Stimulated activated CD8-positive, alpha-beta memory T cell treated with anti-CD3 and anti-CD28 coated beads, Interleukin-2, amount 100 ng/mL, for 1 hour (primary cell): ENCODE results near the gene FYB1.

Source experiments
- DNase-seq, 2 donors: peaks; one replicate each; pipeline ENCODE4 v3.0.0-alpha.2; 2020; ENCODE audit warnings: low read depth in 2 of 2

The FYB1 gene

GRCh38 chr5:39080168-39080567 lies 139.2 kb downstream of the FYB1 start:
- DNase-seq, result no peak

DNA sequence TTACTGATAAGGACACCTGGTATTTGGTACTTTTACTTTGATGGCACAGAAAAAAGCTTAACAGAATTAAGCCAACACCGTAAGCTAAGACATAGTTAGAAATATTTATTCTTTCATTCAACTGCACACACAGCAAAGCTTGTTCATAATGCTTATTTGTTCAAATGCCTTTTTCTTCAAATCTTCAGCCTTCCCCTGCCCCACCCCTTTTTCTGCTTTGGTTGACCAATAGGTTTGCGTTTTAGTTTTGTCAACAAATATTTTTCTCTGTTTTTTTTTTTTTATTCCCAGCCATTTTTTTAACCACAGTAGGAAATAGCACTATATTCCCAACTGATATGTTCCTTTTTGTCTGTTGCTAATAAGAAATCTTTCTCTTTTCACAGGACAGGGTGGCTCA lies 140.2 kb downstream of the FYB1 start:
- DNase-seq, result no peak

DNA sequence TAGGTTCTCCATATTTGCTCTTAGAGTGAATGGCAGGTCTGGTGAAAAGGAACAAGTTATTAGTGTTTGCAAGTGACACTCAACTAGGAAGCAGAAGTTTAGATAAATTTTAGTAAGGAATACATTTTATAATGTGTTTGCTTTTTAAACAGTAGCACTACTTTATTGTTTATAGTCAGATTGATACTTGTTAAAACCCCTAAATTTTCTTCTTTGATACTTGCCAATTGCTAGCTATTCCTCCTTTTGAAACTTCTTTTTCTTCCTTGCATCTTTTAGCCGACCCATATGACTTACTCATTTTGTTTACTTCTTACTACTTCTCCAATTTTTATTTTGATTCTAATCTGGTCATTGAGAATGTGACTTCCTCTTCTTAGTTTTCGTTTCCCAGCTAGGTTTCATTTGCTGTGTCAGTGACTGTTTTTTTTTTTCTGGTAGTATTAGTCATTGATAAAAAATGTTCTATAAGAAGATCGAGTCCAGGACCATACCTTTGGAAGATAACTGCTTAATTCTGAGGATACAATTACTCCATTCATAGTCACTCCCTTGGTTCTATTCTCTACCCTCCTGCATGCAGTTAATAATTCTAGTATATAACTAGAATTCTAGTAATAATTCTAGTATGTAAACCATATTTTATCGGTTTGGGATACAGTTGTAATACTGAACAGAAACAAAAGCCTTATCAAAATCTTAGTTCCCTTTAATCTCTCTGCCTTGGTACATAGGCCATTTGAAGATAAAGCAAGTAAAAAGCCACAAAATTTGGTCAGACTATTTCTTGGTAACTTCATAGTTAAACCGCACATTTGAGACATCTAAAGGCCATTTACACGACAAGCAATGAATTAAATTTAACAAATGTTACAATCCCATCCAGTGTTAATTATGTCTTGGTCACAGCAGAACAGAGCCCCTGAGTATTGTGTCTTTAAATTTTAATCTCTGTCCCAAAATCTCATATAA lies 142.3 kb downstream of the FYB1 start:
- DNase-seq, result no peak

DNA sequence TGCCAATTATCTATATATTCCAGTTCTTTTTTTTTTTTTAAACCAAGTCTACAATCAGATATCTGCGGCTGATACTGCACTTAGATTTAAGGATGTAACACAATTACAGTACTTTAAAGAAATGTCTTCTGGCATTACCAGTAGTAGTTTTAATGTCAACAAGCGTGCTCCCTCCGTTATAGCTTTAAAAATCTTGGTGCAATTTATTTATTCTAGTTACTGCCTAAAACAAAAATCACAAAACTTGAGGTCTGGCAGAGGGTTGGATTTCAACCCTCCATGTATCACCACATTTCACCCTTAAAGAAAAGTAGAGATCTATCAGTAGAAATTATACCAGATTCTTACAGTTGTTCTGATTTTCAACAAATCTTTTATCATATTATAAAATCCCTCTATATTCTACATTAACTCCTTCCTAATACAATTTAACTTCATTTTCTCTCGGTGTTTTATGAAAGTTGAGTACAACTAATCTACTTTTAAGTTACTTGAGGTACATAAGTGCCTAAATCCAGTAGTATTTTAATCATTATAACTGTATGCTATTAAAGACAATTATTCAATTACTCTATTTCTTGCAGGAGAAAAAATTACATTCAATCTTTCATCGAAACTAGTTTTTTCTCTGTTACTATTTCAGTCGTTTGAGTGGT lies 143.1 kb downstream of the FYB1 start:
- DNase-seq, result no peak

DNA sequence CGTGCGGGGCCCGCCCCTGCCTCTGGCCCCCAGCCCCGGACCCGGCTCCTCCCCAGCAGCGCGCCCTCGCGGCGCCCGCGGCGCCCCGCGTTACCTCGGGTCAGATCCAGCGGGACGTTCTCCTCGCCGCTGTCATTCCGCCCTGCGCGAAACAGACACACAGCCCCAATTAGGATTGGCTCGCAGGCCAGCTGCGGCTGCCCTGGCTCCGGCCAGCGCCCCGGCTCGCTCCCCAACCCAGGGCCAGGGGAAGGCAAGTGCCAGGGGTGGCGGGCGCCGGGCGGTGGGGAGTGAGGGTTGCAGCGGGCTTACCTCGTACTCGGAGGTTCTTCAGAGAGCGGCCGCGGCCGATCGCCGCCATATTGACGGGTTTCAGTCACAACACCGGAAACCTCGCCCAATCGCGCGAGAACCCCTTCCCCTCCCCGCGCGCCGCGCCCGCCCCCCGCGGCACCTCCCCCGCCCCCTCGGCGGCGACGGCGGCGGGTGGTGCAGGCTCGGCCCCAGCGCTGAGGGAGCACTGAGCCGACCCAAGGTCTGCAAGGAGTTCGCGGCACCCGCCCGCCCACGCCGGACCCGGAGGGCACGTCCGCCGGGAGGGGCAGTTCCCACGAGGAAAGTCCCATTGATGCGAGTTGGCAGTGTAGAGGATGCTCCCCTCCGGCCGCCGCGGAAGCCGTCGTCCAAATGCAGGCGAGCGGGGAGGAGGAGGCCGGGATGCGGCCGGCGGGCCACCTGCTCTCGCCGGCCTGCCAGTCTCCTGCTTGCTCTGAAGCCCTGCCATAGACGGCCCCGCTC lies 145.1 kb downstream of the FYB1 start, which contains the start of gene RICTOR:
RICTOR (minus strand) TSS at position 383 of the 798 bp plus-strand sequence; CDS start at position 361, 22 bp downstream.
- peak; percentile 80 to 85 for DNase-seq

DNA sequence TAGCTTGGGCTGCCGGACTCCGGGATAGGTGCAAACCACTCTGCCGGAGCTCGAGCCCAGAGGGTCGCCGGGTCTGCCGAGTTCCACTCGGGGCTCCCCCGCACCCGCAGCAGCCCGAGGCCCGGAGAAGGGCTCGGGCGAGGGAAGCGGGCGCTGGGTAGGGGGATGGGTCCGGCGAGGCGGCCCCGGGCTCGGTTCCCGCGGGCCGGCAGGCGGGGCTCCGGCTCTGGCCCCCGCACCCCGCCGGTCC lies 145.7 kb downstream of the FYB1 start:
- no peak for DNase-seq

DNA sequence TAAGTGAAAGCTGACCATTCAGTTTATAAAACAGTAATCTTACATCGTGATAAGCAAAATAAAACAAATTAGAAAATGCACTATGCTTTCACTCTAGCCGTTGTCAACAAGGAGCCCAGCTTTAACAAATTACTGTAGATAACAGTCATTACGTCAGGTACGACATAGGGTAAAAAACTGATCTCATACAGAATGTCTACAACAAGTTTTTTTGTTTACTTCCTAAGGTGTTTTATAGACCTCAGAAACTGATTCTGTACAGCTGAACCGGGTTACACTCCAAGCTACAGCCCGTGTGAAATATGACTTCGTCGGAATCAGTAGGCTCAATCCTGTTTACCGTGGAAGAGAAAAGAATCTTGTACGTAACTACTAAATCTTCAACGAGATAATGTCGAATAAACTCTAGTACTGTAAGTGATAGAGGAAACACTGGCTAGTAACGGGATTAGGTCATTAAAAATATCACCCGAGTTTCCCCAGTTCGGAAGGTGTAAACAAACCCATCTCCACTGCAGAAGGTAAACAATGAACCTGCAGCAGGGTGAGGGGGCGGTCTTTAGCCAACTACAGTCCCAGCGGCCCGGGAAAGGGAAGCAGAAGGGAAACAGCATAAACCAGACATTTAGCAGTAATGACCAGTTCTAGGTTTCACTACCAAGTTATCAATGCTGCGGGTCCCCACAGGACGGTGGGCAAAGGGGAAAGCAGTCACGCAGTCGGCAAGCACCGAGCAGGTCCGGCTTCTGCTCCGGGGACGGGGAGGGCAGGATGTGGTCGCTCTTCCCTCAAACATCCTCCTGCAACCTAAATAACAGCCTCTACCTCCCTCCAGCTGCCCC lies 146.2 kb downstream of the FYB1 start:
- DNase-seq, result peak; percentile 17 to 26

- DNase-seq, result no peak
Measured at GRCh38 chr5:39068099-39068498, 151.3 kb downstream of the FYB1 start.

- no peak for DNase-seq
Measured at GRCh38 chr5:39064450-39064849, 154.9 kb downstream of the FYB1 start.

GRCh38 chr5:39063037-39063436 lies 156.3 kb downstream of the FYB1 start:
- DNase-seq, result no peak

DNA sequence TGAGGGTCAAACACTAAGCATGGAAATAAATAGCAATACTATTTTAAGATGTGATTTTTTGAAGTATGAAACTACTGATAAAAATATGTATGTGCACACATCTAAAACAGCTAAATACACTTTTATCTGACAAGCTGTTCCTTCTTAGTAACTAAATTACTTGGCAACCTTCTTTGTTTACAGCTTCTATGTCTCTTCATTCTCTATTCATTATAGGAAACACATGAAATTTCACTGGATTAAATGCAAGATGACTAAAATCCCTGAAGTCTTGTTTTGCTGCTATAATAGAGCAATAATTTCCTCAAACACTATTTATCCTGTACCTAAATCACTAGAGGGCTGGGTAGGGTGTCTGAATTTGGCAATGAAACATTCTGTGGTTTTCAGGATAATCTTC lies 156.8 kb downstream of the FYB1 start:
- DNase-seq, result no peak

DNA sequence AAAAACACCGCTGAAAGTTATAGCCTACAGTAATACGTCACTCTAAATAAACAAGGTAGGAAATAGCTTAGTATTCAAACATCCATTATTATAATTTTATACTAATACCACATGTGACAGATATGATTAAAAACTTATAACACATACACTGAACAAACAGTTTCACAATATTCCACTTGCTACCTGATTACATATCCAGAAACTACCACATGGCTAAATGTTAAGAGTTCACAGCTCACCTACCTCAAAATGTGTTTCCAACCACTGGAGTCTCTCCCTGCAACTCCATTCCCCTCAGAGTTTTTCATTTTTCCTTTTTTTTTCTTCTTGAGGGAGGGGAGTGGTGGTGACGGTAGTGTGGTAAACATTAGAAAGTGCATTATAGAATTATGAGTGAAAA lies 157.3 kb downstream of the FYB1 start:
- no peak for DNase-seq

DNA sequence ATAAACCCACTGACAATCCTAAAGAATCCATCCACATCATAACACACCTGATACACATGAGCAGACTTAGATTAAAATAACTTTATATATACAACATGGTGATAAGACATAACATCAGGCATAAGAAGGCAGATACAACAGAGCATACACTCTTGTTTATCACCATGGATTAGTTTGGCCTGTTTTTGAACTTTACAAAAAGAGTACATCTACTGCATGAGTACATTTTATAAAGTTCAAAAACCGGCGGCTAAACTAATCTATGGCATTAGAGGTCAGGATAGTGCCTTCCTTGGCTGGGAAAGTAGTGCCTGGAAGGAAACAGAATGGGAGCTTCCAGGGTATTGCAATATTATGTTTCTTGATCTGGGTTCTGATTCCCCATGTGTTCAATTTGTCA lies 160.3 kb downstream of the FYB1 start:
- no peak for DNase-seq

- no peak for DNase-seq
Measured at GRCh38 chr5:39058178-39058921, 161.0 kb downstream of the FYB1 start.

DNA sequence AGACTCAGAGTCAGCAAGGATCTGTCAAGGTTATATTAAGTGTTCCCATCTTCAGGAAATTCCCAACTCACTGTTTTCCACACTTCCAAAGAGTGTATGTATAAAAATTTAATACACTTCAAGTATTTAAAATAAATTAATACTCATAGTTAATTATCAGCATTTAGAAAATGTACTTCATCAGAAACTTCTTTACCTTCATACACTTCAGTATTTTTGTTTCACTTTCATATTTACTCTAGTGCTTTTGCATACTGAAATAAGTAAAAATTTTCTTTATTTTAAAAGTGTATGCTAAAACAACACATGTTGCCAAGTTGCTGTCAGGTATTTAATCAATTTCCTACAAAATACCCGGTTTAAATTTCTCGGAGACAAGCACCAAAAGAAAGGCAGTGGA lies 161.6 kb downstream of the FYB1 start:
- no peak for DNase-seq

DNA sequence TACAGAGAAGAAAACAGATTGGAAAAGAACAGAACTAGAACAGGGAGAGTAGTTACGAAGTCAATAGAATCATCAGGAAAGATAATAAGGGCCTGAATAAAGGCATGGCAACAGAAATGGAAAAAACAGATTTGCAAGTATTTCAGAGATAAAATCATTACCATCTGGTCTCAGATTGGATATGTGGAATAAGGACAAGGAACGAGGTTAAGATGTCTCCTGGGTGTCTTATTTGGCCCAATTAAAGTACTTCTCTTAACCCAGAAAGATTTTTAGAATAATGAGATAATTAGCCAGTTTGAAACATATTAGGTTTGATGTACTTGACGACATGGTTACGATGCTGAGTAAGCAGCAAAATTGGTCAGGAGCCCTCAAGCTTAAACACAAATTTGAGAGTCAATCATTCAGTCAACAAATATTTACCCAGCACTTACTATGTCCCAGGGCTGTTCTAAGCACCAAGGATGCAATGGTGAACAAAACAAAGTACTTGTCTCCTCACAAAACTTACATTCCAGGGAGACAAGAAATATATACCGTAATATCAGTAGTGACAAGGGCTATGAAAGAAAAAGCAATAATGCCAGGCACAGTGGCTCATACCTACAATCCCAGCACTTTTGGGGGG lies 163.5 kb downstream of the FYB1 start:
- DNase-seq, result no peak
